Measurements from ENCODE around the gene DNAJC9.

DNA sequence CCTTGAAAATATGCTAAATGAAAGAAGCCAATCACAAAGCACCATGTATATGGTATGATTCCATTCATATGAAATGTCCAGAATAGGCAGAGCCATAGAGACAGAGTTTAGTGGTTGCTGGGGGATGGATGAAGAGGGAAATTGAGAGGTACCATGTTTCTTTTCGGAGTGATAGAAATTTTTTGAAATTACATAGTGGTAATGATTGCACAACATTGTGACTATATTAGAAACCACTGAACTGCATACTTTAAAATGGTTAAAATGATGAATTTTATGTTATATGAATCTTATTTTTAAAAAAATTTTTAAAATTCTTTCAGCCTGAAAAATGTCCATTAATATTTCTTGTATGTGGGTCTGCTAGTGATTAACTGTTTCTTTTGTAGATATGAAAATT, 26.1 kb downstream of the DNAJC9 start:
- TF ChIP-seq, protein P1, sequence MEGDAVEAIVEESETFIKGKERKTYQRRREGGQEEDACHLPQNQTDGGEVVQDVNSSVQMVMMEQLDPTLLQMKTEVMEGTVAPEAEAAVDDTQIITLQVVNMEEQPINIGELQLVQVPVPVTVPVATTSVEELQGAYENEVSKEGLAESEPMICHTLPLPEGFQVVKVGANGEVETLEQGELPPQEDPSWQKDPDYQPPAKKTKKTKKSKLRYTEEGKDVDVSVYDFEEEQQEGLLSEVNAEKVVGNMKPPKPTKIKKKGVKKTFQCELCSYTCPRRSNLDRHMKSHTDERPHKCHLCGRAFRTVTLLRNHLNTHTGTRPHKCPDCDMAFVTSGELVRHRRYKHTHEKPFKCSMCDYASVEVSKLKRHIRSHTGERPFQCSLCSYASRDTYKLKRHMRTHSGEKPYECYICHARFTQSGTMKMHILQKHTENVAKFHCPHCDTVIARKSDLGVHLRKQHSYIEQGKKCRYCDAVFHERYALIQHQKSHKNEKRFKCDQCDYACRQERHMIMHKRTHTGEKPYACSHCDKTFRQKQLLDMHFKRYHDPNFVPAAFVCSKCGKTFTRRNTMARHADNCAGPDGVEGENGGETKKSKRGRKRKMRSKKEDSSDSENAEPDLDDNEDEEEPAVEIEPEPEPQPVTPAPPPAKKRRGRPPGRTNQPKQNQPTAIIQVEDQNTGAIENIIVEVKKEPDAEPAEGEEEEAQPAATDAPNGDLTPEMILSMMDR (conservative IDR thresholded peaks at IDR 0.05) = no peak
- TF ChIP-seq EZH2 (IDR thresholded peaks at IDR 0.05; ENCODE audit: low read depth) = no peak

Measured in PC-9 (cell line).